ENCODE data around the gene AGAP2.
A peak's percentile ranks its signal among the peaks of the same experiment; 100 is the strongest.

The AGAP2 gene

DNA sequence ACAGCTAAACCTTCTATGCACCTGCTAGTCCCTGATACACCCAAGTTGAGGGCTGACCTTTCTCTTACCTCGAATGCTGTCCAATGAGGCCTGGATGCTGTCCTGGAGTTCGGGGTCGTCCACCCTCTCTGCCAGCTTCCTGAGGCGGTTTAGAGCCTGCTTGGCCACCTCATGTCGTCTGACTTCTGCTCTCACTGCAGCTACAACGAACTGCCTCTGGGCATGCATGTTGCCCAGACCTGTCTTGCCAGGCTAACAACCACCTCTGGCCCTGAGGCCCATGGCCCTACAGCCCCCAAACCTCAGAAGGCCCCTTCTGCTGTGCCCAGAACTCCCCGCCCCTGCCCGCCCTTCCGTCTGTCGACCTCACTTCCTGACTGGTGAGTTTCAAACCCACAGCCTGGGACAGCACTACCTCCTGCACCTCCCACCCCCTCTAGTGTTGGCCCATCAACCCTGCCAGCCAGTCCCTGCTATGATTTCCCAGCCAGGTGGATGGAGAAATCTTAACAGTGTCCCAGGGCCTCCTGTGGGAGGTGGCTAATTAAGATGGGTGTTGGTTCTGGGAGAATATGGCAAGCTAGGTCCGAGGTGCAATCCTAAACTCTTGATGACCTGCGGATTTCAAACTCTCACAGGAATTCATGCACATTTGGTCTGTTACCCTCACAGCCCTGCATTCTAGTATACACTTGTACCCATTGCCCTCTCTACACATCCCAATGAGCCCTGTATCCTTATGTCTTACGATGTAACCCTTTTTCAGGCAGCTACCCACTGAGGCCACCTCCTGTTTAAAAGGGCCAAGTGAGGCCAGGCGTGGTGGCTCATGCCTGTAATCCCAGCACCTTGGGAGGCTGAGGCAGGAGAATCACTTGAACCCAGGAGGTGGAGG, 3.5 kb upstream of the AGAP2 start:
- H3K4me1 ChIP-seq (ENCODE audit: control insufficient read depth, insufficient read depth, low read length, poor library complexity, severe bottlenecking) = no peaks in the 10 kb centered on the region
- H3K27ac ChIP-seq (ENCODE audit: low read depth, low read length, severe bottlenecking) = no peak overlapping the region
- peaks cover 16% of the 10 kb centered on the region for H3K36me3 ChIP-seq (ENCODE audit: control insufficient read depth, insufficient read depth, low read length)
- WGBS, 2 experiments (ENCODE audit: insufficient coverage in 2 of 2) = 66 to 72% methylated on average over 13 of the region's 14 CpGs
- no peak overlapping the region for H3K4me3 ChIP-seq (ENCODE audit: extremely low read depth, insufficient read depth, low read length, poor library complexity, severe bottlenecking)
- H3K9me3 ChIP-seq (ENCODE audit: control insufficient read depth, low read length) = no peaks in the 10 kb centered on the region

DNA sequence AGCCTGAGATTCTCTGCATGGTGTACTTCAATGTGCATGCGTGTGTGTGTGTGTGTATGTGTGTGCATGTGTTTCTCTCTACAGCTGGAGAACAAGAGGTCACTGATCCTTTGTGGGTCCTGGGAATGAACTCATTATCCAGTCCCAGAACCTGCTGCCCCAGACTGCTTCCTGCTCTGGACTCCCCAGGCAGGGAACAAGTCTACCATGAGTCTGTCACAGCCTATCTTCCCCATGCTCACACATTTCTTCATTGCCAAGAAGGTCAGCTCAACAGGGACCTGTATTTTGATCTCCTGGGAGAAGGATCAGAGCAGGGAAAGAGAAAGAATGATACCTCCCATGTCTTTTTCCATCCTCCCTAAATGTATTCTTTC, 2.9 kb upstream of the AGAP2 start:
- Histone ChIP-seq H3K9me3 (ENCODE audit: control insufficient read depth, low read length) (no peaks in the 10 kb centered on the region), H3K27ac (ENCODE audit: low read depth, low read length, severe bottlenecking) (no peak overlapping the region), H3K36me3 (ENCODE audit: control insufficient read depth, insufficient read depth, low read length) (peaks cover 9% of the 10 kb centered on the region), H3K4me3 (ENCODE audit: extremely low read depth, insufficient read depth, low read length, poor library complexity, severe bottlenecking) (no peak overlapping the region), H3K4me1 (ENCODE audit: control insufficient read depth, insufficient read depth, low read length, poor library complexity, severe bottlenecking) (peaks cover 3% of the 10 kb centered on the region)
- WGBS, 2 experiments (ENCODE audit: insufficient coverage in 2 of 2) = 86% methylated on average over 1 of the region's 1 CpG; no CpG with 5 or more reads in 1 of the 2 experiments

DNA sequence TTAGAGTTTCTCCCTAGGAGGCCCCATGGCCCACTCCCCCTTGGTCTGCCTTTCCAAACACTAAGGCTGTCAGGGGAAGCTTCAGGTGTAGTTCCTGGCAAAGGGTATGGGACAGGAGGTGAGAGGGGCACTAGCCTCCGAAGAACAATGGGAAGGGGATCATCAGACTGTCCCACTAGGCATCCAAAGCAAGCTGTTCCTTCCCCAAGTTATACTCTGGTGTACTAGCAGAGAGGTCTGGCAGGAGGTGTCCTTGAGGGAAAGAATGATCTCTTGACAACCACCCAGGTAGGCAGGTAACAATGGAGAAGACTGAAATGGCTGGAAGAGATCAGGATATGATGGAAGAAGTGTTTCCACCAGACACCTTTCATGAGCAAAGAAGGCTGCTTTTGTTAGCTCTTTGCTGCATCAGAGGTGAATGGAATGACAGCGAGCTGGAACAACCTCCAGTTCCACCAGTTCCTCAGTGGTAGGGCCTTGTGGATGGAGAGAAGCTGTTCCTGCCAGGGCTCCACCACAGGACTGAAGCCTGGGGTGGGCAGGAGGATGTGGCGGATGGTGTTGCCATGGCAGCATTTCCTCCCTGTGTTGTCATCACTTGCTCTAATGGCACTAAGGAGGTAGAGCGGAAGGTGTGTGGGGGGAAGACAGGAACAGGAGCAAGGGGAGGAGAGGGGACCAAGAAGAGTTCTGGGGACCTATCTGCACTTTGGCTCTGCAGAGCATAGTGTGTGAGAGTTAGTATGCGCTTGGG, 2.3 kb upstream of the AGAP2 start:
- 76 to 91% methylated on average over 1 to 5 of the region's 5 CpGs for WGBS, 2 experiments (ENCODE audit: insufficient coverage in 2 of 2)
- Histone ChIP-seq H3K9me3 (ENCODE audit: control insufficient read depth, low read length) (no peaks in the 10 kb centered on the region), H3K4me3 (ENCODE audit: extremely low read depth, insufficient read depth, low read length, poor library complexity, severe bottlenecking) (no peak overlapping the region), H3K27ac (ENCODE audit: low read depth, low read length, severe bottlenecking) (no peak overlapping the region), H3K4me1 (ENCODE audit: control insufficient read depth, insufficient read depth, low read length, poor library complexity, severe bottlenecking) (peaks cover 6% of the 10 kb centered on the region), H3K36me3 (ENCODE audit: control insufficient read depth, insufficient read depth, low read length) (peaks cover 6% of the 10 kb centered on the region)

DNA sequence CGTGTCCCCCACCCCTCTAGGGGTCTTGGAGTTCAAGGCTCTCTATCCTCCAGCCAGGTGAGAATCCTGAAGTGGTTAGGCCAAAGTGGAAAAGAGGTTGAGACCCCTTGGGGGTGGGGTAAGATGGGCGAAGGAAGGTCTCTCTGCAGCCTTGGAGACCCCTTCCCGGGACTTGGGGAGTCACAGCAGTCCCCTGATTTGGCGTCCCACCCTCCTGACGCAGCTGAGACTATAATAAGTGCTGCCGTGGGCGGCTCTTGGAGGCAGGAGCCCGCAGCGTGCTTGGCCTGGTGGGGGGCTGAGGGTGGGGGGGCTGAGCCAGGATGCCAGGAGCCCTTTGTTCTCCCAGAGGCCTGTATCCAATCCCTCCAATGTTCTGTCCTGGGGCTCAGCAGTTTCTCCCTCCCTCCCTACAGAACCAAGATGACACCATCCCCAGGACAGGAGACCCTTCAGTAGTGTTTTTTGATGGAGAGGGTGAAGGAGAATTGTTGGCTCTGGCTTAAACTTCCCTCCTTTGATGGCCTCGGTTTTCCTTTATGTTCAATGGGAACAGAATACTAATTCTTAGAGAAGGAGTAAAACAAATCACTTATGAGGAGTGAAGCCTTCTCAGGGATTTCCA, 1.5 kb upstream of the AGAP2 start:
- WGBS, 2 experiments (ENCODE audit: insufficient coverage in 2 of 2) = 38 to 48% methylated on average over 4 to 9 of the region's 10 CpGs
- Histone ChIP-seq H3K27ac (ENCODE audit: low read depth, low read length, severe bottlenecking) (no peak overlapping the region), H3K36me3 (ENCODE audit: control insufficient read depth, insufficient read depth, low read length) (no peaks in the 10 kb centered on the region), H3K4me1 (ENCODE audit: control insufficient read depth, insufficient read depth, low read length, poor library complexity, severe bottlenecking) (peaks cover 6% of the 10 kb centered on the region), H3K9me3 (ENCODE audit: control insufficient read depth, low read length) (no peaks in the 10 kb centered on the region), H3K4me3 (ENCODE audit: extremely low read depth, insufficient read depth, low read length, poor library complexity, severe bottlenecking) (no peak overlapping the region)

DNA sequence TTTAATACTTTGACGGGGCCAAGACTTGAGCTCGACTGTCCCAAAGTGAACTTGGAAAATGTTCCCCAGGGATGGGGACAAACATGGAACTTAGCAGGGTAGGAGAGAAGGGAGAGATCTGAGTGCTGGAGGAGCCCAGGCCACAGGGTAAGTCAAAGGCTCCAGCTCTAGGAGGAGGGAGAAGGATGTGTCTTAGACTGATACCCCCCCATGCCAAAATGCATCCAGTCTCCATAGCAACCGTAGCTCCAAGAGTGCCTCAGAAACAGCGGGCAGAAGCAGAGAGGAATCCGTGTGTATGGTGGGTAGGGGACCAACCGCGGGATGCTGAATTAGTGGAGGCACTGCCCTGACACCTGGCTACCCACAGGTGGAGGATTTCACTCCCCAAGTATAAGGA, 845 bp upstream of the AGAP2 start:
- H3K4me3 ChIP-seq (ENCODE audit: extremely low read depth, insufficient read depth, low read length, poor library complexity, severe bottlenecking) = no peak overlapping the region
- no peaks in the 10 kb centered on the region for H3K9me3 ChIP-seq (ENCODE audit: control insufficient read depth, low read length)
- no peaks in the 10 kb centered on the region for H3K36me3 ChIP-seq (ENCODE audit: control insufficient read depth, insufficient read depth, low read length)
- peaks cover 6% of the 10 kb centered on the region for H3K4me1 ChIP-seq (ENCODE audit: control insufficient read depth, insufficient read depth, low read length, poor library complexity, severe bottlenecking)
- WGBS, 2 experiments (ENCODE audit: insufficient coverage in 2 of 2) = 11% methylated on average over 6 of the region's 7 CpGs; no CpG with 5 or more reads in 1 of the 2 experiments
- no peak overlapping the region for H3K27ac ChIP-seq (ENCODE audit: low read depth, low read length, severe bottlenecking)

- H3K27ac ChIP-seq (ENCODE audit: low read depth, low read length, severe bottlenecking) = no peak overlapping the region
- H3K4me3 ChIP-seq (ENCODE audit: extremely low read depth, insufficient read depth, low read length, poor library complexity, severe bottlenecking) = peak overlapping the region; percentile 33
- 0 to 1% methylated on average over 67 to 84 of the region's 110 CpGs for WGBS, 2 experiments (ENCODE audit: insufficient coverage in 2 of 2)
- no peaks in the 10 kb centered on the region for H3K36me3 ChIP-seq (ENCODE audit: control insufficient read depth, insufficient read depth, low read length)
- H3K4me1 ChIP-seq (ENCODE audit: control insufficient read depth, insufficient read depth, low read length, poor library complexity, severe bottlenecking) = peaks cover 6% of the 10 kb centered on the region
- no peaks in the 10 kb centered on the region for H3K9me3 ChIP-seq (ENCODE audit: control insufficient read depth, low read length)
Observed at GRCh38 chr12:57737467-57738460, 778 bp downstream of the AGAP2 start.

DNA sequence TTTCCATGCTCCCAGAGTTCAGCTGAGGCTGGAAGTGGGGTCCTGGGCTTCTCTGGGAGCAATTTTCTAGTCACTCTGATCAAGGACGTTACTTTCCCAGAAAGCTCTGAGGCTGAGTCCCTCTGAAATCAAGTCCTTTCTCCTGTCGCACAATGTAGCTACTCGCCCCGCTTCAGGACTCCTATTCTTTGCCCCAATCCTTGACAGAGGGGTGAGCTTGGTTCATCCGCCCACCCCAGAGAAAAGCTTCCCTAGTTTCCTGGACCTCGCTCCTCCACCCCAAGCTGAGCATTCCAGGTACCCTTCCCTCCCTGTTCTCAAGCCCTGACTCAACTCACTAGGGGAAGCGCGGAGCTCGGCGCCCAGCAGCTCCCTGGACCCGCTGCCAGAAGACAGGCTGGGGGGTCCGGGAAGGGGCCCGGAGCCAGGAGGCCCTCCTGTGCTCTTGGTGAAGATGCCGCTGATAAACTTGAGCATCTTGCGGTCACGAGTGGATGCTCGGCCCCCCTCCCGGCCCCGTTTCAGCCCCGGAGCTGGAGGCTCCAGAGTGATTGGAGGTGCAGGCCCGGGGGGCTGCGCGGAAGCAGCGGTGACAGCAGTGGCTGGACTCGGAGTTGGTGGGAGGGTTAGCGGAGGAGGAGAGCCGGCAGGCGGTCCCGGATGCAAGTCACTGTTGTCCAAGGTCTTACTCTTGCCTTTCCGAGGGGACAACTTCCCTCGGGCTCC, 1.6 kb downstream of the AGAP2 start:
- 1 to 2% methylated on average over 22 to 23 of the region's 31 CpGs for WGBS, 2 experiments (ENCODE audit: insufficient coverage in 2 of 2)
- no peaks in the 10 kb centered on the region for H3K9me3 ChIP-seq (ENCODE audit: control insufficient read depth, low read length)
- H3K36me3 ChIP-seq (ENCODE audit: control insufficient read depth, insufficient read depth, low read length) = no peaks in the 10 kb centered on the region
- H3K4me3 ChIP-seq (ENCODE audit: extremely low read depth, insufficient read depth, low read length, poor library complexity, severe bottlenecking) = peak overlapping the region; percentile 33
- no peak overlapping the region for H3K27ac ChIP-seq (ENCODE audit: low read depth, low read length, severe bottlenecking)
- peaks cover 6% of the 10 kb centered on the region for H3K4me1 ChIP-seq (ENCODE audit: control insufficient read depth, insufficient read depth, low read length, poor library complexity, severe bottlenecking)

DNA sequence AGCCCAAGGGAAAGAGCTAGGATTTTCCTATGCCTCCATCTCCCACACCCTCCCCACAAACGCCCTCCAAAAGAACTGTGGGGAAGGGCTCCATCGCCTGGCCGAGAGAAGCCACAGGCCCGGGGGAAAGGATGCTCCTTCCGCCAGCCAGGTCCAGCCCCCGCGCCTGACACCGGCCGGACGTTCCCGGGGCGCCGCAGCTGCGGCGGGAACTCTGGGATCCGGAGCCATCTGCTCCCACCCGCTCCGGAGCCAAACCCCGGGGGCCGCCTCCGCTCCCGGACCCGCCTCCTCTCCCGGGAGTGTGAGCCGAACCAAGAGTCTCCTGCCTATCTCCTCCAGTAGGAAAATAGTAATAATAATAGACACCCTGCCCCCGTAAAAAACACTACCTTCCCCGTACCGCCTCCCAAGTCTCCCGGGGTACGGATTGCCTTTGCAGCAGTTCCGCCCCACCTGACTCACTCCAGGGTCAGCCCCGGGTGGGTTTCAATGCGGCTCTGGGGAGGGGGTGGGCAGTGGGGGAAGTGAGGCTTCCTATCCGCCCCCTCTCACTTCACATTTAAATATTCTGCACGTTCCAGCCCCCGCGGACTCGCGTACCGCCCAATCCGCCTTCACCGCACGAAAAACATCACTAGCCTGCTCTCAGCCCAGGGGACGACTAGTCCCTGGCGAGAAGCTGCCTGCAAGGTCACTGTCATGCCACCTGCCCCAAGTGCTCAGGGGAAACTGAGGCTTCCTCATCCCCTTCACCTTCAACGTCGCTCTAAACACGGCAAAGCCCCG, 2.4 kb downstream of the AGAP2 start:
- H3K4me1 ChIP-seq (ENCODE audit: control insufficient read depth, insufficient read depth, low read length, poor library complexity, severe bottlenecking) = peaks cover 6% of the 10 kb centered on the region
- 0% methylated on average over 27 to 29 of the region's 49 CpGs for WGBS, 2 experiments (ENCODE audit: insufficient coverage in 2 of 2)
- peak overlapping the region; percentile 18 for H3K4me3 ChIP-seq (ENCODE audit: extremely low read depth, insufficient read depth, low read length, poor library complexity, severe bottlenecking)
- H3K9me3 ChIP-seq (ENCODE audit: control insufficient read depth, low read length) = no peaks in the 10 kb centered on the region
- H3K27ac ChIP-seq (ENCODE audit: low read depth, low read length, severe bottlenecking) = no peak overlapping the region
- no peaks in the 10 kb centered on the region for H3K36me3 ChIP-seq (ENCODE audit: control insufficient read depth, insufficient read depth, low read length)

- H3K4me1 ChIP-seq (ENCODE audit: control insufficient read depth, insufficient read depth, low read length, poor library complexity, severe bottlenecking) = peaks cover 6% of the 10 kb centered on the region
- H3K36me3 ChIP-seq (ENCODE audit: control insufficient read depth, insufficient read depth, low read length) = no peaks in the 10 kb centered on the region
- H3K27ac ChIP-seq (ENCODE audit: low read depth, low read length, severe bottlenecking) = no peak overlapping the region
- no peak overlapping the region for H3K4me3 ChIP-seq (ENCODE audit: extremely low read depth, insufficient read depth, low read length, poor library complexity, severe bottlenecking)
- WGBS, 2 experiments (ENCODE audit: insufficient coverage in 2 of 2) = 7 to 29% methylated on average over 1 to 3 of the region's 8 CpGs
- H3K9me3 ChIP-seq (ENCODE audit: control insufficient read depth, low read length) = no peaks in the 10 kb centered on the region
Observed at GRCh38 chr12:57735198-57735855, 3.2 kb downstream of the AGAP2 start.
